B cell (primary cell): ENCODE results near the gene SFMBT1. TPM values are rescaled to one million over a fixed set of nuclear protein-coding genes. Genes with fewer than 3 reads are reported as not detected.

Experiments
- ATAC-seq: fragments of 200-7000 bp; cut with Tn5 transposase; one replicate; pipeline ENCODE4 v1.10.0; 2021; ENCODE audit warnings: low read depth, mild to moderate bottlenecking, moderate number of reproducible peaks, moderate library complexity
- CTCF ChIA-PET: fragments of 350-600 bp; sonication (Branson Sonifier 250); formaldehyde crosslinking; loops from one replicate; lab custom pipeline; 2021; ENCODE audit warnings: antibody characterized with exemption, inconsistent platforms; lab: Charles Lee
- POLR2A ChIA-PET: fragments of 350-600 bp; sonication (Branson Sonifier 250); formaldehyde crosslinking; loops from one replicate; lab custom pipeline; 2021; ENCODE audit warnings: antibody characterized with exemption; lab: Charles Lee
- DNase-seq: peaks from one replicate; pipeline ENCODE4 v3.0.0; 2013
- H2AFZ ChIP-seq: 2 replicates; pipeline ENCODE4 v1.6.1; 2012; ENCODE audit warnings: mild to moderate bottlenecking, low read depth, low read length; ENCODE audit not compliant: insufficient read depth, poor library complexity, severe bottlenecking
- H3K27ac ChIP-seq, 2 donors: 1 replicate in 1 of 2; 2 replicates in 1 of 2; pipeline ENCODE4 v1.5.1; 2012 to 2013; ENCODE audit warnings: low read length in 2 of 2, mild to moderate bottlenecking in 2 of 2, moderate library complexity in 1 of 2
- H3K27me3 ChIP-seq, 4 experiments: fragments of 200-600 bp in 1 of 4; sonication (generic) in 1 of 4; replicated peaks in 1 of 4; 1 replicate in 2 of 4; 2 replicates in 2 of 4; pipeline versions ENCODE4 v1.6.1 to v1.7.0; 2013 to 2016; ENCODE audit warnings: low read length in 3 of 4, mild to moderate bottlenecking in 2 of 4, mixed read lengths in 1 of 4, moderate library complexity in 1 of 4; ENCODE audit not compliant: insufficient read depth in 4 of 4, control insufficient read depth in 3 of 4; ENCODE audit errors: control extremely low read depth in 1 of 4
- H3K36me3 ChIP-seq, 2 experiments: replicated peaks in 1 of 2; 1 replicate in 1 of 2; 2 replicates in 1 of 2; pipeline versions ENCODE4 v1.6.1 to v1.7.1; 2013; ENCODE audit warnings: low read length in 1 of 2; ENCODE audit not compliant: insufficient read depth in 2 of 2, control insufficient read depth in 1 of 2; ENCODE audit errors: control extremely low read depth in 1 of 2, extremely low read depth in 1 of 2
- H3K4me1 ChIP-seq, 2 donors: fragments of 200-600 bp in 1 of 2; sonication (generic) in 1 of 2; 1 replicate in 1 of 2; 2 replicates in 1 of 2; pipeline versions ENCODE4 v1.5.1 to v1.6.1; 2013 to 2017; ENCODE audit warnings: low read length in 2 of 2; ENCODE audit not compliant: control insufficient read depth in 2 of 2, insufficient read depth in 2 of 2
- H3K4me2 ChIP-seq: replicated peaks from 2 replicates; pipeline ENCODE3; 2012; ENCODE audit warnings: mild to moderate bottlenecking, low read depth, low read length; ENCODE audit not compliant: poor library complexity, severe bottlenecking
- H3K4me3 ChIP-seq, 5 experiments: fragments of 200-600 bp in 1 of 5; sonication (generic) in 1 of 5; 1 replicate in 3 of 5; 2 replicates in 2 of 5; pipeline versions ENCODE4 v1.5.1 to v1.7.0; 2011 to 2016; ENCODE audit warnings: low read length in 4 of 5, mild to moderate bottlenecking in 4 of 5, low read depth in 2 of 5, control low read depth in 1 of 5, moderate library complexity in 1 of 5; ENCODE audit not compliant: insufficient read depth in 1 of 5; ENCODE audit errors: control extremely low read depth in 1 of 5, extremely low read depth in 1 of 5
- H3K79me2 ChIP-seq: fragments of 200-600 bp; sonication (generic); one replicate; pipeline ENCODE4 v1.6.0; 2016; ENCODE audit warnings: low read length; ENCODE audit not compliant: control insufficient read depth, insufficient read depth
- H3K9ac ChIP-seq: fragments of 200-600 bp; sonication (generic); 2 replicates; pipeline ENCODE4 v1.6.1; 2017; ENCODE audit warnings: mild to moderate bottlenecking, low read length, moderate library complexity
- H3K9me3 ChIP-seq, 3 donors: one replicate each; pipeline versions ENCODE4 v1.6.1 to v1.7.1; 2013; ENCODE audit warnings: low read length in 2 of 3; ENCODE audit not compliant: control insufficient read depth in 2 of 3, insufficient read depth in 1 of 3; ENCODE audit errors: control extremely low read depth in 1 of 3
- H4K20me1 ChIP-seq: 2 replicates; pipeline ENCODE4 v1.6.0; 2012; ENCODE audit warnings: mild to moderate bottlenecking, low read length; ENCODE audit not compliant: insufficient read depth, control insufficient read depth, poor library complexity, severe bottlenecking
- H3K27ac Mint-ChIP-seq: one replicate; pipeline ENCODE4 v1.8.0; 2021; ENCODE audit warnings: mixed read lengths
- H3K27me3 Mint-ChIP-seq: one replicate; pipeline ENCODE4 v1.8.0; 2021; ENCODE audit warnings: mixed read lengths
- H3K4me1 Mint-ChIP-seq: one replicate; pipeline ENCODE4 v1.8.0; 2021; ENCODE audit warnings: mixed read lengths
- H3K4me3 Mint-ChIP-seq: one replicate; pipeline ENCODE4 v1.8.0; 2021; ENCODE audit warnings: mixed read lengths
- H3K9me3 Mint-ChIP-seq: one replicate; pipeline ENCODE4 v1.8.0; 2022; ENCODE audit warnings: mixed read lengths; ENCODE audit not compliant: insufficient read depth
- CTCF ChIP-seq: fragments of 200-600 bp; IDR thresholded peaks from one replicate; pipeline ENCODE4 v1.8.0; 2022; ENCODE audit warnings: antibody characterized with exemption, mild to moderate bottlenecking
- EZH2 ChIP-seq: IDR thresholded peaks from 2 replicates; pipeline ENCODE4 v1.6.1; 2012; ENCODE audit warnings: borderline replicate concordance, low read depth, mild to moderate bottlenecking, moderate library complexity, low read length; ENCODE audit not compliant: insufficient read depth, poor library complexity, severe bottlenecking
- WGBS: methylation state at CpG from one replicate; pipeline ENCODE4 v1.1.5; 2013; ENCODE audit warnings: missing lambda C conversion rate; ENCODE audit not compliant: insufficient coverage; 5-methylcytosine and 5-hydroxymethylcytosine counted together
- intact Hi-C: fragments of 100-400 bp; cut with micrococcal nuclease; formaldehyde crosslinking; loops from one replicate; pipeline ENCODE4 v1.10.0; 2022
- polyA plus RNA-seq: library from polyadenylated mRNA; depleted of rRNA; stranded (reverse); fragments of >200 nt; gene quantifications from 2 replicates; pipeline ENCODE4 v1.2.3, GENCODE V29; 2012
- total RNA-seq, 2 donors: library from RNA; stranded (reverse); fragments of 120-200 nt in 1 of 2; gene quantifications; 1 replicate in 1 of 2; 2 replicates in 1 of 2; pipeline versions ENCODE4 v1.2.3 to v1.2.4, GENCODE V29; 2013 to 2022

SFMBT1 gene
- total and polyA plus RNA-seq, 2 donors (not counting 1 experiment from before 2014, with no cell fraction given) = 9.9 to 55.8 TPM

- H3K27ac Mint-ChIP-seq = peak overlapping the region; percentile 95
- Histone ChIP-seq H3K79me2 (peaks cover 10% of the 10 kb centered on the region), H3K27me3 (no peaks in the 10 kb centered on the region), H3K27ac (peak overlapping the region; percentile 63 to 87), H3K4me2 (peak overlapping the region; percentile 45), H3K4me1 (peaks cover 26 to 30% of the 10 kb centered on the region in 2 donors), H3K9me3 (peaks cover 0 to 2% (median 0%) of the 10 kb centered on the region in 3 donors), H4K20me1 (no peaks in the 10 kb centered on the region), H2AFZ (peak overlapping the region; percentile 44), H3K36me3 (no peaks in the 10 kb centered on the region), H3K9ac (no peak overlapping the region), H3K4me3 (peak overlapping the region in 1 of 5 experiments; percentile 6)
- H3K4me1 Mint-ChIP-seq = peaks cover 35% of the 10 kb centered on the region
- WGBS = 0% methylated on average over 1 of the region's 2 CpGs
- no peaks in the 10 kb centered on the region for H3K27me3 Mint-ChIP-seq
- intact Hi-C loops = loop anchor here (1.0 to 5.0 kb wide), 3 partner anchors 34 to 63 kb away; partner anchors contain the start of gene SFMBT1
- peak; percentile 18 for ATAC-seq
- H3K9me3 Mint-ChIP-seq = no peaks in the 10 kb centered on the region
- DNase-seq = peak; percentile 30
- peak overlapping the region; percentile 62 for H3K4me3 Mint-ChIP-seq
- TF ChIP-seq CTCF (no peak), EZH2 (no peak)
- ChIA-PET CTCF (interaction anchor here (0.6 to 4.3 kb wide), 3 partner anchors 51 to 238 kb away, joined by 5 to 18 read pairs (median 5); partner anchors contain the start of gene SFMBT1), POLR2A (interaction anchor here (0.7 to 2.2 kb wide), 4 partner anchors 9 to 63 kb away, joined by 4 to 17 read pairs (median 6); partner anchors contain the start of gene SFMBT1)
These were observed 63.0 kb downstream of the SFMBT1 start for GRCh38 chr3:52982839-52983238.

- Mint-ChIP-seq H3K27me3 (no peaks in the 10 kb centered on the region), H3K9me3 (no peaks in the 10 kb centered on the region), H3K4me3 (no peak overlapping the region), H3K27ac (peak overlapping the region; percentile 0), H3K4me1 (peaks cover 23% of the 10 kb centered on the region)
- Histone ChIP-seq H3K27me3 (no peaks in the 10 kb centered on the region), H3K4me3 (no peak overlapping the region), H4K20me1 (no peaks in the 10 kb centered on the region), H3K9ac (no peak overlapping the region), H3K79me2 (peaks cover 28% of the 10 kb centered on the region), H2AFZ (no peak overlapping the region), H3K9me3 (peaks cover 0 to 2% (median 0%) of the 10 kb centered on the region in 3 donors), H3K36me3 (no peaks in the 10 kb centered on the region), H3K4me2 (no peak overlapping the region), H3K27ac (no peak overlapping the region), H3K4me1 (peaks cover 18 to 19% of the 10 kb centered on the region in 2 donors)
- ChIA-PET CTCF (no interaction called here), POLR2A (no interaction called here)
- 100% methylated on average over 2 of the region's 5 CpGs for WGBS
- intact Hi-C loops = no loop called here
- TF ChIP-seq EZH2 (no peak), CTCF (no peak)
- no peak for ATAC-seq
- no peak for DNase-seq
These were observed 66.5 kb downstream of the SFMBT1 start for GRCh38 chr3:52979190-52979983.
